PFSK-1 (cell line): Measurements from ENCODE around the gene DUS1L.

Experiments used
- FOXP2 ChIP-seq: optimal IDR thresholded peaks from 2 replicates; pipeline ENCODE3; 2011; ENCODE audit warnings: borderline replicate concordance, control low read depth, inconsistent platforms; ENCODE audit not compliant: insufficient read depth; ENCODE audit errors: extremely low read length, extremely low read depth
- POLR2AphosphoS5 ChIP-seq: IDR thresholded peaks from 2 replicates; pipeline ENCODE4 v1.6.1; 2012; ENCODE audit warnings: low read depth, mild to moderate bottlenecking, control low read depth, low read length, moderate library complexity
- SIN3A ChIP-seq: IDR thresholded peaks from 2 replicates; pipeline ENCODE4 v1.6.1; 2012; ENCODE audit warnings: mild to moderate bottlenecking, low read length, moderate library complexity, borderline replicate concordance; ENCODE audit not compliant: insufficient read depth
- TAF1 ChIP-seq: IDR thresholded peaks from 2 replicates; pipeline ENCODE4 v1.6.1; 2012; ENCODE audit warnings: low read length, control low read depth, borderline replicate concordance; ENCODE audit not compliant: insufficient read depth
- TF ChIP-seq, protein P1 (sequence below), 2 experiments: IDR thresholded peaks; 2 replicates each; pipeline versions ENCODE4 v1.6.1 to v1.8.0; 2011 to 2012; ENCODE audit warnings: low read depth in 2 of 2, low read length in 2 of 2, control low read depth in 1 of 2, inconsistent platforms in 1 of 2, mild to moderate bottlenecking in 1 of 2, moderate library complexity in 1 of 2; ENCODE audit not compliant: insufficient read depth in 1 of 2

DNA sequence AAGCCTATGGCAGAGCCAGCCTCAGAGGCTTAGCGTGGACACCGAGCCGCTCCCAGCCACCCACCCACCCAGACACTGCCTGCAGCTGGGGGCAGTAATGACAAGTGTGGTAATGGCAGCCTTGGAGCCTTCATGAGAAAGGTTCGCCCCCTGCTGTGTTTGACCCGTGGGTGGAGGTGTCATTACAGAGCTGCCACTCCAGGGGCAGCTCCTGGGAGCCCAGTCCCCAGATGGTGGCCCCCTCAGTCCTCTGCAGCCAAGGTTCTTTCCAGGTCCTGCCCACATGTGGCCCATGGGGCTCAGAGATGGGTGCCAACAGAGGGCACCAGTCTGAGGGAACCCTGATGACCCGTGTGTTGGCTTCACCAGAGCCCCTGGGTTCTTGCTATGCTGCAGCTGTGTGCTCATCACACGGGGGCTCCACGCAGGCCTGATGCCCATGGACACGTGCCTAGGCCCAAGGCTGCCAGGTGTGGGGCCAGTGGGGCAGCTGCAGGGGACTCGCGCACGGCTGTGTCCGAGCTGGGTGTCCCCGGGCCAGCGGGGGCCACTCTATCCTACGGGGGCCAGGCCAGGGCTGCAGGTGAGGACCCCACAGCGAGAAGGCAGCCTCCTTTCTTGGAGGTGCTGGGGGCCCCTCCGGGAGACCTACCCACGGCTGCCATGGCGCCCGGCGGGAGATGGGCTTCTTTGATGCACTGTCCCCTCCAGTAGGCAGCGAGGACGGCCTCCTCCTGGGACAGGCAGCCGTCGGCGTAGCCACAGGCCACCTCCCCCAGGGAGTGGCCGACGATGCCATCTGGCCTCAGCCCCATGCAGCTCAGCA is 24.3 kb upstream of the DUS1L start:
- TF ChIP-seq SIN3A: no peak
- TF ChIP-seq POLR2AphosphoS5: no peak; the same call in 1 of the 2 replicates
- TF ChIP-seq TAF1: no peak
- TF ChIP-seq, protein P1, sequence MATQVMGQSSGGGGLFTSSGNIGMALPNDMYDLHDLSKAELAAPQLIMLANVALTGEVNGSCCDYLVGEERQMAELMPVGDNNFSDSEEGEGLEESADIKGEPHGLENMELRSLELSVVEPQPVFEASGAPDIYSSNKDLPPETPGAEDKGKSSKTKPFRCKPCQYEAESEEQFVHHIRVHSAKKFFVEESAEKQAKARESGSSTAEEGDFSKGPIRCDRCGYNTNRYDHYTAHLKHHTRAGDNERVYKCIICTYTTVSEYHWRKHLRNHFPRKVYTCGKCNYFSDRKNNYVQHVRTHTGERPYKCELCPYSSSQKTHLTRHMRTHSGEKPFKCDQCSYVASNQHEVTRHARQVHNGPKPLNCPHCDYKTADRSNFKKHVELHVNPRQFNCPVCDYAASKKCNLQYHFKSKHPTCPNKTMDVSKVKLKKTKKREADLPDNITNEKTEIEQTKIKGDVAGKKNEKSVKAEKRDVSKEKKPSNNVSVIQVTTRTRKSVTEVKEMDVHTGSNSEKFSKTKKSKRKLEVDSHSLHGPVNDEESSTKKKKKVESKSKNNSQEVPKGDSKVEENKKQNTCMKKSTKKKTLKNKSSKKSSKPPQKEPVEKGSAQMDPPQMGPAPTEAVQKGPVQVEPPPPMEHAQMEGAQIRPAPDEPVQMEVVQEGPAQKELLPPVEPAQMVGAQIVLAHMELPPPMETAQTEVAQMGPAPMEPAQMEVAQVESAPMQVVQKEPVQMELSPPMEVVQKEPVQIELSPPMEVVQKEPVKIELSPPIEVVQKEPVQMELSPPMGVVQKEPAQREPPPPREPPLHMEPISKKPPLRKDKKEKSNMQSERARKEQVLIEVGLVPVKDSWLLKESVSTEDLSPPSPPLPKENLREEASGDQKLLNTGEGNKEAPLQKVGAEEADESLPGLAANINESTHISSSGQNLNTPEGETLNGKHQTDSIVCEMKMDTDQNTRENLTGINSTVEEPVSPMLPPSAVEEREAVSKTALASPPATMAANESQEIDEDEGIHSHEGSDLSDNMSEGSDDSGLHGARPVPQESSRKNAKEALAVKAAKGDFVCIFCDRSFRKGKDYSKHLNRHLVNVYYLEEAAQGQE (IDR thresholded peaks at IDR 0.05; ENCODE audit: insufficient read depth in 1 of 2, low read depth in 2 of 2, low read length in 2 of 2): no peak
- TF ChIP-seq FOXP2: no peak
